Progenitor cell of endocrine pancreas (in vitro differentiated cells): ENCODE measurements around the gene IL1A. TPM values are rescaled to one million over a fixed set of nuclear protein-coding genes. Genes with fewer than 3 reads are reported as not detected.

Source experiments
- DNase-seq: peaks from one replicate; pipeline ENCODE4 v3.0.0; 2021; ENCODE audit warnings: low spot score; ENCODE audit not compliant: unreplicated experiment
- H3K27ac Mint-ChIP-seq: 2 replicates; pipeline ENCODE4 v1.8.0; 2021; ENCODE audit warnings: mild to moderate bottlenecking, moderate library complexity, mixed read lengths
- H3K27me3 Mint-ChIP-seq: 2 replicates; pipeline ENCODE4 v1.8.0; 2021; ENCODE audit warnings: mixed read lengths
- H3K36me3 Mint-ChIP-seq: 2 replicates; pipeline ENCODE4 v1.8.0; 2022; ENCODE audit warnings: mixed read lengths; ENCODE audit not compliant: insufficient read depth
- H3K4me1 Mint-ChIP-seq: 2 replicates; pipeline ENCODE4 v1.8.0; 2021; ENCODE audit warnings: low read depth, mixed read lengths
- H3K4me3 Mint-ChIP-seq: 2 replicates; pipeline ENCODE4 v1.8.0; 2021; ENCODE audit warnings: low read depth, mild to moderate bottlenecking, moderate library complexity, mixed read lengths
- H3K9me3 Mint-ChIP-seq: 2 replicates; pipeline ENCODE4 v1.8.0; 2021; ENCODE audit warnings: low read depth, mixed read lengths
- CTCF ChIP-seq: fragments of 200-600 bp; sonication (generic); IDR thresholded peaks from one replicate; pipeline ENCODE4 v1.5.0; 2021; ENCODE audit warnings: antibody characterized with exemption, mild to moderate bottlenecking; ENCODE audit not compliant: unreplicated experiment
- total RNA-seq: library from RNA; stranded (reverse); gene quantifications from 2 replicates; pipeline ENCODE4 v1.2.1, GENCODE V29; 2021

The IL1A gene
- total RNA-seq, 1 donor from 2014 or later: 0.12 TPM

GRCh38 chr2:112827604-112828185 is 43.4 kb upstream of the IL1A start:
- H3K9me3 Mint-ChIP-seq: no peaks in the 10 kb centered on the region
- H3K4me3 Mint-ChIP-seq: no peak overlapping the region
- peaks cover 82% of the 10 kb centered on the region for H3K27me3 Mint-ChIP-seq
- no peak overlapping the region for H3K27ac Mint-ChIP-seq
- no peak for DNase-seq
- H3K36me3 Mint-ChIP-seq: no peaks in the 10 kb centered on the region
- no peaks in the 10 kb centered on the region for H3K4me1 Mint-ChIP-seq
- no peak for TF ChIP-seq CTCF

DNA sequence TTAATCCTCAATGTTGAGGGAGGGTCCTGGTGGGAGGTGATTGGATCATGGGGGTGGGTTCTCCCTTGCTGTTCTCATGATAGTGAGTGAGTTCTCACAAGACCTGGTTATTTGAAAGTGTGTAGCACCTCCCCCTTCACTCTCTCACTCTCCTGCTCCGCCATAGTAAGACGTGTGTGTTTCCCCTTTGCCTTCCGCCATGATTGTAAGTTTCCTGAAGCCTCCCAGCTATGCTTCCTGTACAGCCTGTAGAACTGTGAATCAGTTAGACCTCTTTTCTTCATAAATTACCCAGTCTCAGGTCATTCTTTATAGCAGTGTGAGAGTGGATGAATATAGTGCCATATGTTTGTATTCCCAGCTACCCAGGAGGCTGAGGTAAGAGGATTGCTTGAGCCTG is 42.7 kb upstream of the IL1A start:
- Mint-ChIP-seq H3K9me3 (no peaks in the 10 kb centered on the region), H3K27me3 (peaks cover 86% of the 10 kb centered on the region), H3K4me3 (no peak overlapping the region), H3K27ac (no peak overlapping the region), H3K36me3 (no peaks in the 10 kb centered on the region), H3K4me1 (no peaks in the 10 kb centered on the region)
- no peak for DNase-seq
- TF ChIP-seq CTCF: no peak

DNA sequence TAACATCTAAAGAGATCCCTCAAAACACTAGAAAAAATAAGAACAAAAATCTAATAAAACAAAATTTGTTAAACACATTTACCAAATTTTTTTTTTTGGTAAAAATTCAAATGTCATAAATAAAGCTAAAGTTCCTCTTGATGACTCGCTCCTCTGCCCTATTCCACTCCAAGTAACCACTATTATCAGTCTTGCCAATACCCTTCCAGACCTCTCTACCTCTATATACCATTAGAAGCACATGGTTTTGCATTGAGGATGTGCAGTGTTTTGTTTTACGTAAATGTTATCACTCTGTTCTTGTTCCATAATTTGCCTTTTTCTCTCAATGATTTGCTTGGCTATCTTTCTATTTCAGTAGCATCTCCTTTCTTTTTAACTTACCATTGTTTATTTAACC is 41.4 kb upstream of the IL1A start:
- Mint-ChIP-seq H3K27ac (no peak overlapping the region), H3K4me3 (no peak overlapping the region), H3K9me3 (no peaks in the 10 kb centered on the region), H3K4me1 (no peaks in the 10 kb centered on the region), H3K27me3 (peaks cover 86% of the 10 kb centered on the region), H3K36me3 (no peaks in the 10 kb centered on the region)
- no peak for TF ChIP-seq CTCF
- no peak for DNase-seq

- Mint-ChIP-seq H3K4me1 (no peaks in the 10 kb centered on the region), H3K4me3 (no peak overlapping the region), H3K27me3 (peaks cover 85% of the 10 kb centered on the region), H3K27ac (no peak overlapping the region), H3K9me3 (no peaks in the 10 kb centered on the region), H3K36me3 (no peaks in the 10 kb centered on the region)
- TF ChIP-seq CTCF: no peak
- no peak for DNase-seq
These were observed 40.4 kb upstream of the IL1A start for GRCh38 chr2:112824694-112825085.

DNA sequence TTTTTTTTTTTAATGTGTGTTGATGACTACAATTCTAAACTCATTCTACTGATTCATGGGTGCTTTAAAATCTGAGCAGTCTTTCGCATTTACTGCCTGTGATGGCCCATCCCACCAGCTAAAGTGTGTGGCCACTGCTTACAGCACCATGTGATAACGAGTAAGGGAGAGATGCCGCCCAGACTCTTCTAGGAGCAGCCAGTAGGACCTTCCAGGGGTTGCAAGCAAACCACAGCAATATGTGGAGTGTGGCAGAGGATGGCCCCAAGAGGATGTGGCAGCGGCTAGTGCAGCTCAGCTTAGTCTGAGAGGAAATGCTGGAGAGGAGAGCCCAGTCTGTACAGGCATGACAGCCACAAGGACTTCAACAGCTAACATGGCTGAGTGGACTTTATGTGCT is 37.4 kb upstream of the IL1A start:
- Mint-ChIP-seq H3K36me3 (no peaks in the 10 kb centered on the region), H3K27ac (no peak overlapping the region), H3K4me3 (no peak overlapping the region), H3K27me3 (peaks cover 76% of the 10 kb centered on the region), H3K4me1 (peaks cover 10% of the 10 kb centered on the region), H3K9me3 (no peaks in the 10 kb centered on the region)
- TF ChIP-seq CTCF: no peak
- DNase-seq: no peak
